Parathyroid adenoma (tissue), 2 donors: ENCODE measurements around the gene HES4.

ENCODE experiments used
- H2AFZ ChIP-seq: fragments of 300-600 bp; sonication (generic); one replicate; pipeline ENCODE4 v1.7.0; 2017; ENCODE audit warnings: antibody characterized with exemption, mild to moderate bottlenecking
- H3K27ac ChIP-seq: fragments of 300-600 bp; sonication (generic); one replicate; pipeline ENCODE4 v1.7.0; 2017
- H3K27me3 ChIP-seq: fragments of 300-600 bp; sonication (generic); one replicate; pipeline ENCODE4 v1.7.0; 2017; ENCODE audit warnings: low read length; ENCODE audit not compliant: control insufficient read depth, insufficient read depth
- H3K36me3 ChIP-seq: fragments of 300-600 bp; sonication (generic); one replicate; pipeline ENCODE4 v1.7.0; 2017; ENCODE audit warnings: low read length; ENCODE audit not compliant: control insufficient read depth, insufficient read depth
- H3K4me1 ChIP-seq: fragments of 300-600 bp; sonication (generic); one replicate; pipeline ENCODE4 v1.7.0; 2017; ENCODE audit warnings: control low read depth
- H3K4me2 ChIP-seq: fragments of 300-600 bp; sonication (generic); one replicate; pipeline ENCODE4 v1.7.0; 2017; ENCODE audit warnings: low read length
- H3K4me3 ChIP-seq: fragments of 300-600 bp; sonication (generic); one replicate; pipeline ENCODE4 v1.7.0; 2017; ENCODE audit warnings: low read depth, low read length
- H3K79me2 ChIP-seq: fragments of 300-600 bp; sonication (generic); one replicate; pipeline ENCODE4 v1.7.0; 2017; ENCODE audit warnings: control low read depth
- H3K9ac ChIP-seq: fragments of 300-600 bp; sonication (generic); one replicate; pipeline ENCODE4 v1.7.0; 2017; ENCODE audit warnings: mild to moderate bottlenecking
- H3K9me3 ChIP-seq: fragments of 300-600 bp; sonication (generic); one replicate; pipeline ENCODE4 v1.7.0; 2017; ENCODE audit warnings: low read length; ENCODE audit not compliant: control insufficient read depth
- CTCF ChIP-seq: fragments of 300-600 bp; sonication (generic); IDR thresholded peaks from one replicate; pipeline ENCODE4 v1.7.0; 2017; ENCODE audit warnings: antibody characterized with exemption, mild to moderate bottlenecking
- donor health status: primary hyperparathyroidism.

Gene HES4

GRCh38 chr1:964691-965525 is 35.0 kb downstream of the HES4 start:
- Histone ChIP-seq H3K79me2 (no peaks in the 10 kb centered on the region), H3K27me3 (no peaks in the 10 kb centered on the region), H3K27ac (no peak overlapping the region), H3K4me2 (no peak overlapping the region), H3K4me1 (no peaks in the 10 kb centered on the region), H3K4me3 (no peak overlapping the region), H3K9ac (no peak overlapping the region), H3K9me3 (no peaks in the 10 kb centered on the region), H3K36me3 (no peaks in the 10 kb centered on the region), H2AFZ (no peak overlapping the region)
- TF ChIP-seq CTCF: no peak

GRCh38 chr1:963746-964525 is 36.0 kb downstream of the HES4 start:
- H3K4me1 ChIP-seq: no peaks in the 10 kb centered on the region
- no peaks in the 10 kb centered on the region for H3K79me2 ChIP-seq
- no peak overlapping the region for H3K27ac ChIP-seq
- no peaks in the 10 kb centered on the region for H3K36me3 ChIP-seq
- H3K4me2 ChIP-seq: no peak overlapping the region
- no peak overlapping the region for H2AFZ ChIP-seq
- no peaks in the 10 kb centered on the region for H3K9me3 ChIP-seq
- TF ChIP-seq CTCF: no peak
- H3K27me3 ChIP-seq: no peaks in the 10 kb centered on the region
- no peak overlapping the region for H3K9ac ChIP-seq
- H3K4me3 ChIP-seq: no peak overlapping the region

GRCh38 chr1:963301-963651 is 36.6 kb downstream of the HES4 start:
- Histone ChIP-seq H3K4me1 (no peaks in the 10 kb centered on the region), H3K4me3 (no peak overlapping the region)

GRCh38 chr1:962381-963300 is 37.3 kb downstream of the HES4 start:
- no peak for TF ChIP-seq CTCF
- Histone ChIP-seq H3K79me2 (no peaks in the 10 kb centered on the region), H3K9ac (no peak overlapping the region), H3K27ac (no peak overlapping the region), H3K4me2 (no peak overlapping the region), H3K9me3 (no peaks in the 10 kb centered on the region), H3K27me3 (no peaks in the 10 kb centered on the region), H2AFZ (no peak overlapping the region), H3K4me1 (no peaks in the 10 kb centered on the region), H3K36me3 (no peaks in the 10 kb centered on the region), H3K4me3 (no peak overlapping the region)

More at GRCh38 chr1:963301-963651, 36.6 kb downstream of the HES4 start:
- Histone ChIP-seq H3K79me2 (no peaks in the 10 kb centered on the region), H3K27ac (no peak overlapping the region), H3K4me2 (no peak overlapping the region), H3K9ac (no peak overlapping the region), H3K27me3 (no peaks in the 10 kb centered on the region), H3K36me3 (no peaks in the 10 kb centered on the region), H2AFZ (no peak overlapping the region), H3K9me3 (no peaks in the 10 kb centered on the region)
- TF ChIP-seq CTCF: no peak
